Measurements from ENCODE around the gene ADGRE1. TPM values are rescaled to one million over a fixed set of nuclear protein-coding genes. Genes with fewer than 3 reads are reported as not detected.

ADGRE1 gene, protein sequence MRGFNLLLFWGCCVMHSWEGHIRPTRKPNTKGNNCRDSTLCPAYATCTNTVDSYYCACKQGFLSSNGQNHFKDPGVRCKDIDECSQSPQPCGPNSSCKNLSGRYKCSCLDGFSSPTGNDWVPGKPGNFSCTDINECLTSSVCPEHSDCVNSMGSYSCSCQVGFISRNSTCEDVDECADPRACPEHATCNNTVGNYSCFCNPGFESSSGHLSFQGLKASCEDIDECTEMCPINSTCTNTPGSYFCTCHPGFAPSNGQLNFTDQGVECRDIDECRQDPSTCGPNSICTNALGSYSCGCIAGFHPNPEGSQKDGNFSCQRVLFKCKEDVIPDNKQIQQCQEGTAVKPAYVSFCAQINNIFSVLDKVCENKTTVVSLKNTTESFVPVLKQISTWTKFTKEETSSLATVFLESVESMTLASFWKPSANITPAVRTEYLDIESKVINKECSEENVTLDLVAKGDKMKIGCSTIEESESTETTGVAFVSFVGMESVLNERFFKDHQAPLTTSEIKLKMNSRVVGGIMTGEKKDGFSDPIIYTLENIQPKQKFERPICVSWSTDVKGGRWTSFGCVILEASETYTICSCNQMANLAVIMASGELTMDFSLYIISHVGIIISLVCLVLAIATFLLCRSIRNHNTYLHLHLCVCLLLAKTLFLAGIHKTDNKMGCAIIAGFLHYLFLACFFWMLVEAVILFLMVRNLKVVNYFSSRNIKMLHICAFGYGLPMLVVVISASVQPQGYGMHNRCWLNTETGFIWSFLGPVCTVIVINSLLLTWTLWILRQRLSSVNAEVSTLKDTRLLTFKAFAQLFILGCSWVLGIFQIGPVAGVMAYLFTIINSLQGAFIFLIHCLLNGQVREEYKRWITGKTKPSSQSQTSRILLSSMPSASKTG
- polyA plus RNA-seq (2013, experiment 1 of 4) = not detected
- polyA plus RNA-seq (2013, experiment 2 of 4) = not detected
- polyA plus RNA-seq (2013, experiment 3 of 4) = not detected
- not detected for polyA plus RNA-seq (2013, experiment 4 of 4)

DNA sequence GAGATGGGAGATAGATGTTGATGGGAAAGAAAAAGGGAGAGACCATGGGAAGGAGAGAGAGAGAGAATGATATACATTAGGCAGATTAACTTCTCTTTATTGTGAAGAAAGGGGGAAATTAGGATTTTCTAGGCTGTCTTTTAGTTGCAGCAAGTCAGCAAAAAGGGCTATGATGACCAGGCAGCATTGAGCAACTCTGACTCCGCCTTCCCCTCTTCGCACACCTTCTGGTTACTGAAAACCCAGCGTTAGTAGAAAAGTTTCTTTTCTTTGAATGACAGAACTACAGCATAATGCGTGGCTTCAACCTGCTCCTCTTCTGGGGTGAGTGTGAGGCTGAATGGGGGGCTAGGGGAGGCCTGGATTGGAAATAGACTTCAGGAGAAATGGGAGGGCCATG, at the start of gene ADGRE1:
TSS of gene ADGRE1 (plus strand) at position 264 of the 400 bp plus-strand sequence. CDS start at position 294, 30 bp downstream.
- no peaks in the 10 kb centered on the region for H3K36me3 ChIP-seq (ENCODE audit: control insufficient read depth, insufficient read depth, low read length)
- peaks cover 2% of the 10 kb centered on the region for H3K9me3 ChIP-seq (ENCODE audit: control insufficient read depth, low read length)
- no peak within 1 kb of the TSS for H3K4me3 ChIP-seq (ENCODE audit: insufficient read depth, low read depth, low read length)
- no peak within 1 kb of the TSS for H3K27ac ChIP-seq (ENCODE audit: insufficient read depth, low read depth, low read length, poor library complexity, severe bottlenecking)
- H3K27me3 ChIP-seq (ENCODE audit: control insufficient read depth, insufficient read depth, low read length, poor library complexity, severe bottlenecking) = no peaks in the 10 kb centered on the region
- no peaks in the 10 kb centered on the region for H3K4me1 ChIP-seq (ENCODE audit: control insufficient read depth, insufficient read depth, low read length)
- WGBS, 2 experiments = 59 to 63% methylated on average over 4 of the region's 4 CpGs

DNA sequence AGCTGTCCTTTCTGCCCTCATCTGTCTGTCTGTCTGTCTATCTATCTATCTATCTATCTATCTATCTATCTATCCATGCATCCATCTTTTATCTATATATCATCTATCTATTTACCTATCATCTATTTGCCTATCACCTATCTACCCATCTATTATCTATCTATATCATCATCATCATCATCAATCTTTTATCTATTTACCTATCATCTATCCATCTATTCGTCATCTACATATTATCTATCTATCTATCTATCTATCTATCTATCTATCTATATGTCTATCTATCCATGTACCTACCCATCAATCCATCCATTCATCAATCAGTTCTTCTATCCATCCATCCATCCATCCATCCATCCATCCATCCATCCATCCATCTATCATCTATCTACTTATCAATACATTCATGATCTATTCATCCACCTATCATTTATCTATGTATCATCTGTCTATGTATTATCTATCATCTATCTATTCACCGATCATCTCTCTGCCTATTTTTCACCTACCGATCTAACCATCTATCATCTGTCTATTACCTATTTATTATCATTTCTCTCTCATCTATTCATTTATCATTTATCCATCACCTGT, 49.2 kb upstream of the ADGRE1 start:
- no peaks in the 10 kb centered on the region for H3K4me1 ChIP-seq (ENCODE audit: control insufficient read depth, insufficient read depth, low read length)
- H3K27me3 ChIP-seq (ENCODE audit: control insufficient read depth, insufficient read depth, low read length, poor library complexity, severe bottlenecking) = no peaks in the 10 kb centered on the region
- WGBS, 2 experiments = 70 to 76% methylated on average over 3 of the region's 3 CpGs
- no peak overlapping the region for H3K4me3 ChIP-seq (ENCODE audit: insufficient read depth, low read depth, low read length)
- H3K36me3 ChIP-seq (ENCODE audit: control insufficient read depth, insufficient read depth, low read length) = no peaks in the 10 kb centered on the region
- peaks cover 5% of the 10 kb centered on the region for H3K9me3 ChIP-seq (ENCODE audit: control insufficient read depth, low read length)
- H3K27ac ChIP-seq (ENCODE audit: insufficient read depth, low read depth, low read length, poor library complexity, severe bottlenecking) = no peak overlapping the region

DNA sequence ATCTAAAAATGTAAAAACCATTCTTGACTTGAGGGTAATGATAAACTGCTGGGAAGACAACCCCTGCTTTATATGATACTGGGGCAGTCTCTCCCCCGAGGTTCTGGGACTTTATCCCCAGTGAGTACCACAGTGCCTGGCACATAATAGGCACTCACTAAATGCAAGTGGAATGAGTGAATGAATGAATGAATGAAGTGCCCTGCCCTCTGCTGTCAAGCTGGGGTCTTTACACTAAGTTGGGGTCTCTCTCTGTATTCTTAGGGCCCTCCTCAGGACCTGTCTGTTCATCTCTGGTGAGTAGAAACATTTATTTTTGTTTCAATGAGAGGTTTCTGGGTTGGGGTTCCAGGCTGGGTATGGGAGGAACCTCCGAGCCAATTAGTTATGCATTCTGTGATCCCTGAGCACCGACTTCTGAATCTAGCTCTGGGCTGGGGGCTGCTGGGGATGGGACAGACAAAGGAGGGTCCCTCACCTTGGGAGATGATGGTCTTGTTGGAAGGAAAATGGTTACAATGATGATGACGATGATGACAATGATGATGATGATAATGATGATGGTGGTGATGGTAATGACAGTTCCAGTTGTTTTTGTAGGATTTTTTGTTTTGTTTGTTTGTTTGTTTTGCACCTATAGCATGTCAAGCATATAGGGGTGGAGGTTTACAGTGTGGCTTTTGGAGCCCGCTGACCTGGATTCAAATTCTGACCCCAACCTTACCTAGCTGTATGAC, 44.3 kb upstream of the ADGRE1 start:
- Histone ChIP-seq H3K27me3 (ENCODE audit: control insufficient read depth, insufficient read depth, low read length, poor library complexity, severe bottlenecking) (no peaks in the 10 kb centered on the region), H3K36me3 (ENCODE audit: control insufficient read depth, insufficient read depth, low read length) (no peaks in the 10 kb centered on the region), H3K9me3 (ENCODE audit: control insufficient read depth, low read length) (peaks cover 9% of the 10 kb centered on the region), H3K4me1 (ENCODE audit: control insufficient read depth, insufficient read depth, low read length) (no peaks in the 10 kb centered on the region), H3K27ac (ENCODE audit: insufficient read depth, low read depth, low read length, poor library complexity, severe bottlenecking) (no peak overlapping the region), H3K4me3 (ENCODE audit: insufficient read depth, low read depth, low read length) (no peak overlapping the region)
- WGBS, 2 experiments = 80% methylated on average over 5 of the region's 5 CpGs

DNA sequence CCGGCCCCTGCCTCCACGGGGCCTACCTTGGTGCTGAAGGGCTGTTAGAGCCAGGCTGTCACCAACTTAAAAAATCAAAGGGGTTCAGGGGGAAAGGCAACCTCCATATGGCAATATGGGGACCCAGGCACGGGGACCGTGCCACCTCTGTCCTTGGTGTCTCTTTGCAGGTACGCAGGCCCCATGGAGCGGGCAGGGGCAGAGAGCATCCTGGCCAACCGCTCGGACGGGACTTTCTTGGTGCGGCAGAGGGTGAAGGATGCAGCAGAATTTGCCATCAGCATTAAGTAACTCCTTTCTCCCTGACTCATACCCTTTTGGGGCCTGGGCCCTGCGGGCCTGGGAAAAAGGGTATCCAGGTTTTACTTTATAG, 39.6 kb upstream of the ADGRE1 start:
- Histone ChIP-seq H3K27me3 (ENCODE audit: control insufficient read depth, insufficient read depth, low read length, poor library complexity, severe bottlenecking) (no peaks in the 10 kb centered on the region), H3K4me1 (ENCODE audit: control insufficient read depth, insufficient read depth, low read length) (no peaks in the 10 kb centered on the region), H3K9me3 (ENCODE audit: control insufficient read depth, low read length) (peaks cover 4% of the 10 kb centered on the region), H3K4me3 (ENCODE audit: insufficient read depth, low read depth, low read length) (no peak overlapping the region), H3K27ac (ENCODE audit: insufficient read depth, low read depth, low read length, poor library complexity, severe bottlenecking) (no peak overlapping the region), H3K36me3 (ENCODE audit: control insufficient read depth, insufficient read depth, low read length) (no peaks in the 10 kb centered on the region)
- WGBS, 2 experiments = 89 to 90% methylated on average over 11 of the region's 11 CpGs

GRCh38 chr19:6848986-6849385, 38.4 kb upstream of the ADGRE1 start:
- Histone ChIP-seq H3K9me3 (ENCODE audit: control insufficient read depth, low read length) (peaks cover 4% of the 10 kb centered on the region), H3K4me3 (ENCODE audit: insufficient read depth, low read depth, low read length) (no peak overlapping the region)

DNA sequence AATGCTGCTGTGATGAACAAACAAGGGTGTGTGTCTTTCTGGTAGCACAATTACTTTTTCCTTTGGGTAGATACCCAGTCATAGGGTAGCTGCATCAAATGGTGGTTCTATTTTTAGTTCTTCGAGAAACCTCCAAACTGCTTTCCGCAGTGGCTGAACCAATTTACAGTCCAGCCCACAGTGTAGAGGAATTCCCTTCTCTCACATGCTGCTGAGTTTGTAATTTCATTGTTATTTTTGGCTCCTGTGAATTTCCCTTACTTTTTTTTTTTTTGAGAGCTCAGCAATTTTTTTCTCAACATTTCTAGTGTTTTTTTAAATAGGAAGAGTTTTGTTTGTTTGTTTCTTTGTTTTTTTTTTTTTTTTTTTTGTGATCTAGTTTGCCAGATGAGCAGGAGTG, 37.5 kb upstream of the ADGRE1 start:
- no peaks in the 10 kb centered on the region for H3K4me1 ChIP-seq (ENCODE audit: control insufficient read depth, insufficient read depth, low read length)
- H3K36me3 ChIP-seq (ENCODE audit: control insufficient read depth, insufficient read depth, low read length) = no peaks in the 10 kb centered on the region
- H3K27ac ChIP-seq (ENCODE audit: insufficient read depth, low read depth, low read length, poor library complexity, severe bottlenecking) = no peak overlapping the region
- no peaks in the 10 kb centered on the region for H3K27me3 ChIP-seq (ENCODE audit: control insufficient read depth, insufficient read depth, low read length, poor library complexity, severe bottlenecking)
- H3K9me3 ChIP-seq (ENCODE audit: control insufficient read depth, low read length) = no peaks in the 10 kb centered on the region
- H3K4me3 ChIP-seq (ENCODE audit: insufficient read depth, low read depth, low read length) = no peak overlapping the region
- 93 to 96% methylated on average over 2 of the region's 2 CpGs for WGBS, 2 experiments

More at GRCh38 chr19:6848986-6849385, 38.4 kb upstream of the ADGRE1 start:
- Histone ChIP-seq H3K36me3 (ENCODE audit: control insufficient read depth, insufficient read depth, low read length) (no peaks in the 10 kb centered on the region), H3K27me3 (ENCODE audit: control insufficient read depth, insufficient read depth, low read length, poor library complexity, severe bottlenecking) (no peaks in the 10 kb centered on the region), H3K27ac (ENCODE audit: insufficient read depth, low read depth, low read length, poor library complexity, severe bottlenecking) (no peak overlapping the region), H3K4me1 (ENCODE audit: control insufficient read depth, insufficient read depth, low read length) (no peaks in the 10 kb centered on the region)
- 73 to 74% methylated on average over 3 of the region's 3 CpGs for WGBS, 2 experiments

DNA sequence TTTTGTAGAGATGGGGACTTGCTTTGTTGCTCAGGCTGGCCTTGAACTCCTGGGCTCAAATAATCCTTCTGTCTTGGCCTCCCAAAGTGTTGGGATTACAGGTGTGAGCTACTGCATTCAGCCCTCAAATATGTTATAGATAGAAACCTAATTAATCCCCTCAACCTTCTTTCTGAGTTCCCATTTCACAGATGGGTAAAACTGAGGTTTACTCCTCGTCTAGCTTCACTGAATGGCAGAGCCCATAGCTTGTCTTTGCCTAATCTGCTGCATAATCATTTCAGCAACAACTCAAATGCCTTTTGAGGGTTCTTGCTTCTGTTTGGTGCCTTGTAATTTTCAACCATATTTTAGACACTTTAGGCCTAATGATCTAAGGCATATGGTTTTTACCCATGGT, 36.0 kb upstream of the ADGRE1 start:
- H3K9me3 ChIP-seq (ENCODE audit: control insufficient read depth, low read length) = no peaks in the 10 kb centered on the region
- WGBS, 2 experiments = 39 to 58% methylated on average over 1 of the region's 1 CpG
- H3K36me3 ChIP-seq (ENCODE audit: control insufficient read depth, insufficient read depth, low read length) = no peaks in the 10 kb centered on the region
- no peaks in the 10 kb centered on the region for H3K4me1 ChIP-seq (ENCODE audit: control insufficient read depth, insufficient read depth, low read length)
- no peaks in the 10 kb centered on the region for H3K27me3 ChIP-seq (ENCODE audit: control insufficient read depth, insufficient read depth, low read length, poor library complexity, severe bottlenecking)
- H3K27ac ChIP-seq (ENCODE audit: insufficient read depth, low read depth, low read length, poor library complexity, severe bottlenecking) = no peak overlapping the region
- no peak overlapping the region for H3K4me3 ChIP-seq (ENCODE audit: insufficient read depth, low read depth, low read length)

- H3K4me1 ChIP-seq (ENCODE audit: control insufficient read depth, insufficient read depth, low read length) = no peaks in the 10 kb centered on the region
- WGBS, 2 experiments = 61 to 65% methylated on average over 1 of the region's 1 CpG
- H3K27me3 ChIP-seq (ENCODE audit: control insufficient read depth, insufficient read depth, low read length, poor library complexity, severe bottlenecking) = no peaks in the 10 kb centered on the region
- no peaks in the 10 kb centered on the region for H3K9me3 ChIP-seq (ENCODE audit: control insufficient read depth, low read length)
- no peaks in the 10 kb centered on the region for H3K36me3 ChIP-seq (ENCODE audit: control insufficient read depth, insufficient read depth, low read length)
- H3K27ac ChIP-seq (ENCODE audit: insufficient read depth, low read depth, low read length, poor library complexity, severe bottlenecking) = no peak overlapping the region
- no peak overlapping the region for H3K4me3 ChIP-seq (ENCODE audit: insufficient read depth, low read depth, low read length)
These were observed 35.4 kb upstream of the ADGRE1 start for GRCh38 chr19:6852001-6852400.

DNA sequence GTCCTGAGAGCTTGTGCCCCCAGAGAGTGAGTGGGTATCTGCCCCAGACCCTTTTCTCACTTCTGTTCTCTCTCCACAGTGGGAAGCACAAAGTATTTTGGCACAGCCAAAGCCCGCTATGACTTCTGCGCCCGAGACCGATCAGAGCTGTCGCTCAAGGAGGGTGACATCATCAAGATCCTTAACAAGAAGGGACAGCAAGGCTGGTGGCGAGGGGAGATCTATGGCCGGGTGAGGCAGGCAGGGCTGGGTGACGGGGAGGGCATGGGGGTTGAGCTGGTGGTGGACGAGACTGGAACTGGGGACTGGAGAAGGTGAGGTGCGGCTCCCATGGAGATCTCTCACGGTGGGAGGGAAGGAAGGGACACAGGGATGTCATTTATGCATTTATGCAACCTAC, 33.5 kb upstream of the ADGRE1 start:
- no peak overlapping the region for H3K27ac ChIP-seq (ENCODE audit: insufficient read depth, low read depth, low read length, poor library complexity, severe bottlenecking)
- peaks cover 2% of the 10 kb centered on the region for H3K9me3 ChIP-seq (ENCODE audit: control insufficient read depth, low read length)
- no peaks in the 10 kb centered on the region for H3K4me1 ChIP-seq (ENCODE audit: control insufficient read depth, insufficient read depth, low read length)
- H3K4me3 ChIP-seq (ENCODE audit: insufficient read depth, low read depth, low read length) = no peak overlapping the region
- WGBS, 2 experiments = 83 to 86% methylated on average over 11 of the region's 11 CpGs
- H3K27me3 ChIP-seq (ENCODE audit: control insufficient read depth, insufficient read depth, low read length, poor library complexity, severe bottlenecking) = no peaks in the 10 kb centered on the region
- no peaks in the 10 kb centered on the region for H3K36me3 ChIP-seq (ENCODE audit: control insufficient read depth, insufficient read depth, low read length)
